ENCODE measurements around the gene WWOX.

The WWOX gene

GRCh38 chr16:78428193-78428592, 328.7 kb downstream of the WWOX start:
- no peak overlapping the region for H3K4me3 ChIP-seq (ENCODE audit: low read depth, low read length)
- TF ChIP-seq CTCF (IDR thresholded peaks at IDR 0.05; ENCODE audit: insufficient read depth, low read depth, low read length, missing control alignments) = no peak
- DNase-seq (ENCODE audit: low read depth) = no peak

GRCh38 chr16:78430281-78430680, 330.8 kb downstream of the WWOX start:
- no peak overlapping the region for H3K4me3 ChIP-seq (ENCODE audit: low read depth, low read length)
- no peak for TF ChIP-seq CTCF (IDR thresholded peaks at IDR 0.05; ENCODE audit: insufficient read depth, low read depth, low read length, missing control alignments)
- DNase-seq (ENCODE audit: low read depth) = no peak

- no peak overlapping the region for H3K4me3 ChIP-seq (ENCODE audit: low read depth, low read length)
- DNase-seq (ENCODE audit: low read depth) = no peak
- no peak for TF ChIP-seq CTCF (IDR thresholded peaks at IDR 0.05; ENCODE audit: insufficient read depth, low read depth, low read length, missing control alignments)
Observed at GRCh38 chr16:78431004-78431670, 331.7 kb downstream of the WWOX start.

GRCh38 chr16:78431701-78432100, 332.2 kb downstream of the WWOX start:
- no peak for TF ChIP-seq CTCF (IDR thresholded peaks at IDR 0.05; ENCODE audit: insufficient read depth, low read depth, low read length, missing control alignments)
- H3K4me3 ChIP-seq (ENCODE audit: low read depth, low read length) = no peak overlapping the region
- DNase-seq (ENCODE audit: low read depth) = no peak

GRCh38 chr16:78432451-78432850, 333.0 kb downstream of the WWOX start:
- no peak for TF ChIP-seq CTCF (IDR thresholded peaks at IDR 0.05; ENCODE audit: insufficient read depth, low read depth, low read length, missing control alignments)
- DNase-seq (ENCODE audit: low read depth) = no peak
- H3K4me3 ChIP-seq (ENCODE audit: low read depth, low read length) = no peak overlapping the region

- no peak for DNase-seq (ENCODE audit: low read depth)
- no peak overlapping the region for H3K4me3 ChIP-seq (ENCODE audit: low read depth, low read length)
- TF ChIP-seq CTCF (IDR thresholded peaks at IDR 0.05; ENCODE audit: insufficient read depth, low read depth, low read length, missing control alignments) = no peak
Observed at GRCh38 chr16:78433116-78433515, 333.7 kb downstream of the WWOX start.

- no peak for TF ChIP-seq CTCF (IDR thresholded peaks at IDR 0.05; ENCODE audit: insufficient read depth, low read depth, low read length, missing control alignments)
- H3K4me3 ChIP-seq (ENCODE audit: low read depth, low read length) = no peak overlapping the region
- no peak for DNase-seq (ENCODE audit: low read depth)
Observed at GRCh38 chr16:78434401-78434800, 334.9 kb downstream of the WWOX start.
